Mammary epithelial cell (primary cell): ENCODE measurements around the gene TNRC6A.

Experiments
- CTCF ChIP-seq, 2 donors: IDR thresholded peaks in 1 of 2; conservative IDR thresholded peaks in 1 of 2; 2 replicates each; pipeline ENCODE4 v1.5.1; 2011 to 2012; ENCODE audit warnings: inconsistent platforms in 2 of 2, low read length in 2 of 2, mild to moderate bottlenecking in 2 of 2, control low read depth in 1 of 2, low read depth in 1 of 2; ENCODE audit not compliant: insufficient read depth in 1 of 2; ENCODE audit errors: extremely low read depth in 1 of 2
- EZH2 ChIP-seq: IDR thresholded peaks from 2 replicates; pipeline ENCODE4 v1.6.1; 2012; ENCODE audit warnings: low read length, inconsistent platforms, borderline replicate concordance

GRCh38 chr16:24758373-24758772 lies 28.9 kb downstream of the TNRC6A start:
- no peak for TF ChIP-seq CTCF (conservative IDR thresholded peaks at IDR 0.05 in 1 of 2, IDR thresholded peaks at IDR 0.05 in 1 of 2; ENCODE audit: extremely low read depth in 1 of 2, insufficient read depth in 1 of 2, low read depth in 1 of 2, low read length in 2 of 2)
- TF ChIP-seq EZH2, result no peak
